HG03095 (cell line): Measurements from ENCODE around the gene EEF1AKMT3.
A peak's percentile ranks its signal among the peaks of the same experiment; 100 is the strongest.
"Not testable (repeated sequence)": the region's sequence is repeated elsewhere in the genome, so short reads cannot be mapped to it uniquely, and the experiment has no call there.

Experiments
- ATAC-seq: cut with Tn5 transposase; IDR thresholded peaks from one replicate; pipeline ENCODE4 v1.9.1; 2021; ENCODE audit warnings: moderate library complexity; ENCODE audit not compliant: unreplicated experiment

EEF1AKMT3 gene

DNA sequence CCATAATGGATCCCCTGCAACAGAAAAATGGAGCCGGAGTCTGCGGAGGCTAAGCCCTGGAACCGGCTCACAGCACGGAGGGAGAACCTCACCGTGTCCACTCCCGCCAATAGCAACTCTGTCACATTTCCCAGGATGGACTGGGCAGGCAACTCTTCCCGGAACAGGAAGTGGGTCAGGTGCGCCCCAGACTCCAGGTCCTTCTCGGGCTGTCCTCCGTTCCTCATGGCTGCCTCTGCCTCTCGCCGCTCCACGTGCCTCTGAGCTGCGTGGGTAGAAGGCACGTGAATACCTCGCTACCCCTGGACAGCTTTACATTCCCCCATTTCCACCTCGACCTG lies 7.8 kb upstream of the EEF1AKMT3 start:
- no peak for ATAC-seq

- ATAC-seq, result peak; percentile 46
Measured at GRCh38 chr12:57765003-57765697, 7.3 kb upstream of the EEF1AKMT3 start.

DNA sequence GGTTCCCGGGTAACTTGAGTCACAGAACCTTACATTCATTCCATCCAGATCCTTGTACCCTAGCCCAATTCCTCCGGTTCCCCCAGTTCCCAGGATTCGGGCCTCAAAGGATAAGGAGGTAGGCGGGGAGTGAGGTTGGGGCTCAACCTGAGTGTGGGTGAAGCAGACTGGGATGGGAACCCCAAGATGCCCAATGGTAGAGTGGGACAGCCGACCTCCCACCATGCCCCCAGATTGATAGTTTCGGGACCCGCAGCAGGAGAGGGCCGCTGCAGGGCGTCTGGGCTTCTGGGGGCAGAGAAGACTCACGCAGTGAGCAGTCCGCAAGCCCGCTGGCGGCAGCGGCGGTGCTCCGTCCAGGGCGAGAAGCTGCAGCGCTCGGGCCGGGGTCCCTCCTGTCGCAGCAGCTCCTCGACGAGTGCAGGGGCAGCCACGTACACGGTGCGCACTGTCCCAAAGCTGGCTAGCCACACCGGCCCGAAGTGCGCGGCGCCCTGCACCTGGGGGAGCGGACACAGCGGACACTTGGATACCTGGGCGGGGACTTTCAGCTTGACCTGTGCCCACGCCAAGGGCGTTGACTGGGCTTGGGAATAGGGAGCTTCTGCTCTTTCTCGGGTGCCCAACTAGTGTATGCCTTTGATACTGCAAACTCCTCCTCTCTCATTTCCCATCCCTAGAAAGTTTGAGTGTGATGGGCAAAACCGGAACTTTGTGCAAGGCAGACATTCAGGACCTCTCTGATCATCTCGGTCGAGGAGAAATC lies 6.5 kb upstream of the EEF1AKMT3 start:
- ATAC-seq, result no peak

- no peak for ATAC-seq
Measured at GRCh38 chr12:57766464-57767304, 5.7 kb upstream of the EEF1AKMT3 start, which contains the start of gene CYP27B1. CYP27B1 (minus strand) TSS chr12:57767078; CDS start chr12:57767041, 37 bp downstream.

GRCh38 chr12:57767305-57767698 lies 5.1 kb upstream of the EEF1AKMT3 start:
- no peak for ATAC-seq

GRCh38 chr12:57767876-57768275 lies 4.5 kb upstream of the EEF1AKMT3 start:
- ATAC-seq, result no peak

DNA sequence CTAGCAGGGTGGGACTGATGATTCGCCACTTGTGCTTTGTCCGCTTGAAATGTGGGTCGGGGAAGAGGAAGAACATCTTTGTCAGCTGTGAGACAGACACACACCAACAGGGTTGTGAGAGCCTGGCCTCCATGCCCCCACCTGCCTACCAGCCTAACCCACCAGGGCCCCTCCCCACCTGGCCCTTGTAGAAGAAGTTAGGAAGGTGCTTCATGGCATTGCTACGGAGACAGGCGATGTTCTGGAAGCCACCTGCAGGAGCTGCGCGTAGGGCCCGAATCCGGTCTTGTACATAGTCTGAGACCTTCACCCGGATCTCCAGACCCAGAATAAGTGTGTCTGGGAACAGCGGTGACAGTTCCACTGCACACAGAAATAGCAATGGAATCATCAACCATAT lies 2.8 kb upstream of the EEF1AKMT3 start:
- no peak for ATAC-seq

DNA sequence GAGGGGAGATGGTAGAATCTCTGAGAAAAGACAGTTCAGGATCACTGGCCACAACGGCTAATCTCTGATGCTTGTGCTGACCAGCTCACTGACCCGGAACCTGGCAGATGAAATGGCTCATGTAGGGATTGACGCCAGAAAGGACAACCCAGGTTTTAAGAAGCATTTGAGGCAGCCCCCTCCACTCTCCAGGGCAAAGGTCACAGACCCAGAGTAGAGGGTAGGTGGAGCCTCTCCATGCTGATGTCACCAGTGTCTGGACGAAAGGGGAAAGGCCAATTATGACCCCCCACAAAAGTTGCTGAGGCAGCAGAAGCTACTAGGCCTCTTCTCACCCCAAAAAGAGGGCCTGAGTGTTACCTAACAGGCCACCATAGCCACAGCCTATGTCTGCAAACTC lies 1.7 kb upstream of the EEF1AKMT3 start:
- ATAC-seq, result no peak

GRCh38 chr12:57771236-57771872 lies 1.1 kb upstream of the EEF1AKMT3 start:
- peak; percentile 72 for ATAC-seq

DNA sequence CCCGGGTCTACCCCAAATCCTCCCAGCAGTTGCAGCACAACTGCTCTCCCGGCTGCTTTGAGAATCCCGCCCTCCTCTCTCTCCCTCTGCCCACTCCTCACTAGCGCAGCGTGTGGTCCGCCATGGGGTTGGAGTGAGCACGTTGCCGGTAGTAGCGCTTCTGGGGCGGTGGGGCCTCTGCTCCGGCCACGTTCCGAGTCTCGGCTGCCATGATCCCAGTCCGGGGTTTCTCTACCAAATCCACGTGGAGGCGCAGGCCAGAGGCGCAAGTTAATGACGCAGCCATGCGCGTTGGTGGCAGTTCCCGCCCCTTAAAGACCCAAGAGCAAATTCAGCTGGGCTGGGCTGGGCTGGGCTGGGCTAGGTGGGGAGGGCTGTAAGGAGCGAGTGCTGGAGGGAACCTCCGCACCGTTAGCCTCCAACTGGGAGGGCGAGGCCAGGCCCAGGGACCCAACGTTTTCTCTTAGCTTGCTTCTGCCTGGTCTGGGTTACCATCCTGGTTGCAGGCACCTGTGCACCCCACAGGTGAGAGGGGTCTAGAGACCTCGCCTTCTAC lies 463 bp upstream of the EEF1AKMT3 start, which contains the start of gene METTL1:
Gene METTL1, minus strand, starts transcription at position 233 of the 556 bp plus-strand sequence. Its CDS starts 22 bp downstream, at position 211.
- peak; percentile 72 for ATAC-seq

- not testable (repeated sequence) for ATAC-seq
Measured at GRCh38 chr12:57774634-57775033, 2.2 kb downstream of the EEF1AKMT3 start.

- no peak for ATAC-seq
Measured at GRCh38 chr12:57775044-57775443, 2.6 kb downstream of the EEF1AKMT3 start.

- ATAC-seq, result no peak
Measured at GRCh38 chr12:57775563-57776246, 3.3 kb downstream of the EEF1AKMT3 start.

DNA sequence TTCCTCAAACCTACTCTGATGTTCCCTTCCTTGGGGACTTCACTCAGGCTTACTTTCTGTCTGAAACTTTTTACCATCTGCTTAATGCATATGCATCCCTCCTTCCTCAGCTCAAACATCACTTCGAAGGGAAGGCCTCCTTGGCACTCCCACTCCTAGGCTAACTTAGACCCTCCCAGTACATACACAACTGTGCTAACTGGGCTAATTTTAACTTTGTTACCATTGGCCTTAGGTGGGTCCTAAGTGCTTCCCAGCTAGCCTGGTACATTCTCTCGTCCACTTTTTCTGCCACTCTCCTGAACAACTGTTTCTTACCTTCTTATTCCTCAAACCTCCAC lies 3.8 kb downstream of the EEF1AKMT3 start:
- no peak for ATAC-seq

DNA sequence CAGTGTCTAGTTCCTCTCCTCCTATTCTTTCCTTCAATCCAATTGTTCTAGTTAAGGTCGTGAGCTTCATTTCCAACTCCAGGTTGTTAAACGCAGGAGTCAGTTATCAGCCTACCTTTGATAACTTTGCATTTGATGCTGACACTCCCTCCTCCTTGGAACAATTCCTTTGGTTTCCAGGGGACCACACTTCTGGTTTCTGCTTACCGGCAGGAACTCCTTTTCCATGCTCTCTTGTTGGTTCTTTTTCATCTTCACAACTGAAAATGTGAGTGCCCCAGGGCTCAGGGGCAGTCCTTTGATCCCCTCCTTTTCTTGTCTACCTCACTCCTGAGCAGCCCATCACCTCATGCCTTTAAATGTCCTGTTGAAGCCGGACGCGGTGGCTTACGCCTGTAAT lies 5.0 kb downstream of the EEF1AKMT3 start:
- ATAC-seq, result no peak

- no peak for ATAC-seq
Measured at GRCh38 chr12:57777911-57778310, 5.5 kb downstream of the EEF1AKMT3 start.

- ATAC-seq, result no peak
Measured at GRCh38 chr12:57779736-57780135, 7.3 kb downstream of the EEF1AKMT3 start.

GRCh38 chr12:57780284-57780897 lies 8.0 kb downstream of the EEF1AKMT3 start:
- ATAC-seq, result no peak

- no peak for ATAC-seq
Measured at GRCh38 chr12:57781244-57781643, 8.8 kb downstream of the EEF1AKMT3 start.

- no peak for ATAC-seq
Measured at GRCh38 chr12:57781801-57782200, 9.4 kb downstream of the EEF1AKMT3 start.
